Endothelial cell of umbilical vein (primary cell): ENCODE results near the gene LRRTM3. TPM values are rescaled to one million over a fixed set of nuclear protein-coding genes. Genes with fewer than 3 reads are reported as not detected.

Experiments used
- BruUV-seq: library from RNA; stranded (reverse); fragments of 400-500 nt; replicated peaks from 2 replicates; lab custom pipeline; 2021; lab: Mats Ljungman, UMichigan
- CTCF ChIA-PET: fragments of 300-600, 350-600 bp; sonication (Branson Sonifier 250); formaldehyde crosslinking; loops from one replicate; lab custom pipeline; 2021; ENCODE audit warnings: antibody characterized with exemption, inconsistent platforms; lab: Charles Lee
- POLR2A ChIA-PET: fragments of 300-600, 350-600 bp; sonication (Branson Sonifier 250); formaldehyde crosslinking; loops from one replicate; lab custom pipeline; 2021; ENCODE audit warnings: antibody characterized with exemption, inconsistent platforms; lab: Charles Lee
- DNase-seq: peaks from one replicate; pipeline ENCODE4 v3.0.0-alpha.2; 2011; ENCODE audit warnings: low read depth, low spot score
- FAIRE-seq: peaks from 2 replicates; lab custom pipeline; 2011; peaks lifted over from hg19 to GRCh38; lab: Jason Lieb, UNC
- H2AFZ ChIP-seq: 2 replicates; pipeline ENCODE4 v1.6.0; 2012; ENCODE audit warnings: low read depth, low read length, control low read depth, inconsistent platforms
- H3K27ac ChIP-seq: 2 replicates; pipeline ENCODE4 v1.5.1; 2011; ENCODE audit warnings: low read depth, mild to moderate bottlenecking, control low read depth, low read length, moderate library complexity; ENCODE audit not compliant: insufficient read depth
- H3K27me3 ChIP-seq, 2 experiments: 2 replicates each; pipeline versions ENCODE4 v1.6.0 to v1.6.1; 2011; ENCODE audit warnings: low read length in 2 of 2, mixed read lengths in 1 of 2; ENCODE audit not compliant: control insufficient read depth in 2 of 2, insufficient read depth in 2 of 2
- H3K36me3 ChIP-seq, 2 experiments: 2 replicates in 1 of 2; 3 replicates in 1 of 2; pipeline ENCODE4 v1.5.1; 2011; ENCODE audit warnings: low read length in 2 of 2, mild to moderate bottlenecking in 1 of 2, moderate library complexity in 1 of 2; ENCODE audit not compliant: control insufficient read depth in 2 of 2, insufficient read depth in 2 of 2; ENCODE audit errors: extremely low read depth in 1 of 2
- H3K4me1 ChIP-seq: 3 replicates; pipeline ENCODE4 v1.5.1; 2011; ENCODE audit warnings: mild to moderate bottlenecking, low read length; ENCODE audit not compliant: control insufficient read depth, insufficient read depth; ENCODE audit errors: extremely low read depth
- H3K4me2 ChIP-seq: 2 replicates; pipeline ENCODE4 v1.6.1; 2011; ENCODE audit warnings: low read length, control low read depth, mixed read lengths; ENCODE audit not compliant: insufficient read depth
- H3K4me3 ChIP-seq, 3 experiments: fragments of 200-600 bp in 1 of 3; sonication (generic), shearing (Covaris generic) in 1 of 3; replicated peaks in 1 of 3; 2 replicates each; pipeline ENCODE4 v1.5.1; 2011 to 2016; ENCODE audit warnings: control low read depth in 3 of 3, low read length in 3 of 3, mild to moderate bottlenecking in 2 of 3, inconsistent platforms in 1 of 3, low read depth in 1 of 3, moderate library complexity in 1 of 3; ENCODE audit not compliant: insufficient read depth in 1 of 3
- H3K79me2 ChIP-seq: 2 replicates; pipeline ENCODE4 v1.6.0; 2012; ENCODE audit warnings: low read length, inconsistent platforms; ENCODE audit not compliant: control insufficient read depth, insufficient read depth
- H3K9ac ChIP-seq: replicated peaks from 2 replicates; pipeline ENCODE3; 2011; ENCODE audit warnings: low read length, control low read depth; ENCODE audit not compliant: insufficient read depth; ENCODE audit errors: extremely low read depth
- H3K9me1 ChIP-seq: replicated peaks from 3 replicates; pipeline ENCODE4 v1.6.0; 2011; ENCODE audit warnings: mild to moderate bottlenecking, low read length; ENCODE audit not compliant: control insufficient read depth, insufficient read depth; ENCODE audit errors: extremely low read depth
- H3K9me3 ChIP-seq: replicated peaks from 2 replicates; pipeline ENCODE4 v1.5.1; 2012; ENCODE audit warnings: low read length, inconsistent platforms; ENCODE audit not compliant: control insufficient read depth, insufficient read depth
- H4K20me1 ChIP-seq: replicated peaks from 2 replicates; pipeline ENCODE3; 2011; ENCODE audit warnings: mild to moderate bottlenecking, low read length; ENCODE audit not compliant: control insufficient read depth, insufficient read depth; ENCODE audit errors: extremely low read depth
- CTCF ChIP-seq, 2 donors: IDR thresholded peaks; 1 replicate in 1 of 2; 2 replicates in 1 of 2; pipeline ENCODE4 v1.5.1; 2011; ENCODE audit warnings: low read length in 2 of 2, mild to moderate bottlenecking in 2 of 2, moderate library complexity in 2 of 2, control low read depth in 1 of 2, inconsistent platforms in 1 of 2, low read depth in 1 of 2; ENCODE audit not compliant: insufficient read depth in 1 of 2; ENCODE audit errors: extremely low read depth in 1 of 2
- EZH2 ChIP-seq: IDR thresholded peaks from 2 replicates; pipeline ENCODE4 v1.6.1; 2012; ENCODE audit warnings: borderline replicate concordance, low read depth, mild to moderate bottlenecking, moderate library complexity, low read length, inconsistent platforms; ENCODE audit not compliant: severe bottlenecking
- FOS ChIP-seq: IDR thresholded peaks from 2 replicates; pipeline ENCODE4 v1.6.1; 2011; ENCODE audit warnings: mild to moderate bottlenecking, low read length, moderate library complexity, borderline replicate concordance; ENCODE audit not compliant: insufficient read depth
- GATA2 ChIP-seq: IDR thresholded peaks from 2 replicates; pipeline ENCODE4 v1.7.0; 2011; ENCODE audit warnings: low read depth, mild to moderate bottlenecking, moderate library complexity, mixed read lengths, low read length; ENCODE audit not compliant: insufficient read length, insufficient read depth
- JUN ChIP-seq: IDR thresholded peaks from 2 replicates; pipeline ENCODE4 v1.6.1; 2011; ENCODE audit warnings: borderline replicate concordance, low read depth; ENCODE audit not compliant: insufficient read length, insufficient read depth
- MAX ChIP-seq: IDR thresholded peaks from 2 replicates; pipeline ENCODE4 v1.6.1; 2011; ENCODE audit not compliant: insufficient read depth, insufficient read length
- MYC ChIP-seq: IDR thresholded peaks from one replicate; pipeline ENCODE4 v1.6.1; 2011; ENCODE audit warnings: mild to moderate bottlenecking, low read depth, low read length
- POLR2A ChIP-seq: IDR thresholded peaks from 2 replicates; pipeline ENCODE4 v1.6.1; 2012; ENCODE audit warnings: low read depth, mild to moderate bottlenecking, control low read depth, low read length
- POLR2AphosphoS5 ChIP-seq: IDR thresholded peaks from 2 replicates; pipeline ENCODE4 v1.6.1; 2012; ENCODE audit warnings: low read depth, mild to moderate bottlenecking, control low read depth, low read length, moderate library complexity; ENCODE audit not compliant: insufficient read depth
- dilution Hi-C: fragments of 300-500 bp; cut with MboI; formaldehyde crosslinking; loops from one replicate; pipeline ENCODE4 v1.15.0; 2019; ENCODE audit warnings: low sequenced_read_pairs; ENCODE audit not compliant: extremely low pct_ligation_motif_present
- intact Hi-C: fragments of 100-400 bp; cut with micrococcal nuclease; formaldehyde crosslinking; loops from one replicate; pipeline ENCODE4 v1.10.0; 2022
- polyA plus RNA-seq, 4 experiments: library from polyadenylated mRNA; depleted of rRNA in 3 of 4; stranded (reverse) in 3 of 4; unstranded in 1 of 4; fragments of >200 nt; gene quantifications; 2 replicates each; pipeline versions ENCODE4 v1.2.1 to v1.2.3, GENCODE V29; 2011 to 2012; ENCODE audit warnings: missing spikeins in 1 of 4
- total RNA-seq: library from RNA; stranded (reverse); gene quantifications from 2 replicates; pipeline ENCODE4 v1.2.3, GENCODE V29; 2021

Gene LRRTM3
- total and polyA plus RNA-seq, 2 donors (not counting 3 experiments of a cell fraction or from before 2014, with no cell fraction given) = not detected

GRCh38 chr10:67077376-67077775 is 151.5 kb downstream of the LRRTM3 start:
- DNase-seq (no peak), FAIRE-seq (no peak)
- Histone ChIP-seq H3K79me2 (no peaks in the 10 kb centered on the region), H3K4me1 (no peaks in the 10 kb centered on the region), H3K9ac (no peak overlapping the region), H3K36me3 (no peaks in the 10 kb centered on the region), H3K27ac (no peak overlapping the region), H4K20me1 (no peaks in the 10 kb centered on the region), H3K4me2 (no peak overlapping the region), H2AFZ (no peak overlapping the region), H3K27me3 (no peaks in the 10 kb centered on the region), H3K9me3 (no peaks in the 10 kb centered on the region), H3K4me3 (no peak overlapping the region), H3K9me1 (no peaks in the 10 kb centered on the region)
- ChIA-PET CTCF (no interaction called here), POLR2A (no interaction called here)
- dilution Hi-C loops = no loop called here
- intact Hi-C loops = no loop called here
- TF ChIP-seq JUN = no peak
- no peak for TF ChIP-seq POLR2A
- no peak for TF ChIP-seq MAX
- no TSS peak for BruUV-seq

- Histone ChIP-seq H3K36me3 (no peaks in the 10 kb centered on the region), H3K9ac (no peak overlapping the region), H3K27me3 (no peaks in the 10 kb centered on the region), H4K20me1 (no peaks in the 10 kb centered on the region), H3K27ac (no peak overlapping the region), H2AFZ (no peak overlapping the region), H3K4me2 (no peak overlapping the region), H3K9me1 (no peaks in the 10 kb centered on the region), H3K4me3 (no peak overlapping the region), H3K4me1 (no peaks in the 10 kb centered on the region), H3K9me3 (no peaks in the 10 kb centered on the region), H3K79me2 (no peaks in the 10 kb centered on the region)
- ChIA-PET CTCF (no interaction called here), POLR2A (no interaction called here)
- dilution Hi-C loops (no loop called here), intact Hi-C loops (no loop called here)
- FAIRE-seq (no peak), DNase-seq (no peak)
- no peak for TF ChIP-seq JUN
- no peak for TF ChIP-seq POLR2A
- no peak for TF ChIP-seq MYC
- TF ChIP-seq CTCF (IDR thresholded peaks at IDR 0.05; ENCODE audit: extremely low read depth in 1 of 2, insufficient read depth in 1 of 2, low read depth in 1 of 2, low read length in 2 of 2) = no peak
- no peak for TF ChIP-seq EZH2
- TF ChIP-seq POLR2AphosphoS5 = no peak
- no peak for TF ChIP-seq GATA2
- TF ChIP-seq FOS = no peak
- TF ChIP-seq MAX = no peak
- BruUV-seq = no TSS peak
Measured at GRCh38 chr10:67079126-67079525, 153.3 kb downstream of the LRRTM3 start.
